Stimulated activated CD4-positive, alpha-beta T cell treated with anti-CD3 and anti-CD28 coated beads, Interleukin-12 subunit alpha, Interleukin-12 subunit beta, amount 100 ng/mL, for 24 hours (primary cell): ENCODE measurements around the gene SGIP1.
"Not testable (repeated sequence)": the region's sequence is repeated elsewhere in the genome, so short reads cannot be mapped to it uniquely, and the experiment has no call there.

Experiments used
- DNase-seq, 2 experiments: peaks; one replicate each; pipeline ENCODE4 v3.0.0-alpha.2; 2020; ENCODE audit warnings: low read depth in 2 of 2

Gene SGIP1

GRCh38 chr1:66730462-66730861 lies 196.5 kb downstream of the SGIP1 start:
- DNase-seq = no peak

DNA sequence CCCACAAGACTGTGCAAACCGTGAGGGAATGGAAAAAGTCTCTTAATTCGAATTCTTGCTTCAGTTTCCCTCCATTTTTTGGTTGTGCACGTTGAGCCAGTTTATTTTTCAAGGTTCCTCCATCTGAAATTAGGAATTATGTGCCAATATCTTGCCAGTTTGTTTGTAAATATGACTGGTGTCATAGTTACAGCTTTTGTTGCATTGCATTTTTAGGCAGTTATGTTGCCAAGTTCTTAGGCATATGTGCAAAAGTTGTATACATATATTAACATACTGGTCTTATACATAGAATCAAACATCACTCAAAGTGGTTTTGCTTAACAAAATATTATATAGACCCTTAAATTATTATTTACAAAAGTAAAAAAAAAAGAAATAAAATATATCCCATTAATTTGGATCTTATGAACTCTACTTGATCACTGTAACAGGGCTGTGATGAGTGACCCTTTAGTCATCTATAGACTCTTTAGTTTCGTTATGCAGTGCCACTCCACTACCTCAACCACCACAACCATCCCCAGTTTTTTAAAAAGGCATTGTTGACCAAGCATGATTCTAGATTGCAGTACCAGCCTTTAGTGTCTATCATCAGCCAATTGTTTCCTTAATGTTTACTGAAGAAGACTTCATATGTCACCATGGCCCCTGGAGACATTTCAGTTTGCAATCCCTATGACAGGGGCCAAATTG lies 197.4 kb downstream of the SGIP1 start:
- DNase-seq = no peak

DNA sequence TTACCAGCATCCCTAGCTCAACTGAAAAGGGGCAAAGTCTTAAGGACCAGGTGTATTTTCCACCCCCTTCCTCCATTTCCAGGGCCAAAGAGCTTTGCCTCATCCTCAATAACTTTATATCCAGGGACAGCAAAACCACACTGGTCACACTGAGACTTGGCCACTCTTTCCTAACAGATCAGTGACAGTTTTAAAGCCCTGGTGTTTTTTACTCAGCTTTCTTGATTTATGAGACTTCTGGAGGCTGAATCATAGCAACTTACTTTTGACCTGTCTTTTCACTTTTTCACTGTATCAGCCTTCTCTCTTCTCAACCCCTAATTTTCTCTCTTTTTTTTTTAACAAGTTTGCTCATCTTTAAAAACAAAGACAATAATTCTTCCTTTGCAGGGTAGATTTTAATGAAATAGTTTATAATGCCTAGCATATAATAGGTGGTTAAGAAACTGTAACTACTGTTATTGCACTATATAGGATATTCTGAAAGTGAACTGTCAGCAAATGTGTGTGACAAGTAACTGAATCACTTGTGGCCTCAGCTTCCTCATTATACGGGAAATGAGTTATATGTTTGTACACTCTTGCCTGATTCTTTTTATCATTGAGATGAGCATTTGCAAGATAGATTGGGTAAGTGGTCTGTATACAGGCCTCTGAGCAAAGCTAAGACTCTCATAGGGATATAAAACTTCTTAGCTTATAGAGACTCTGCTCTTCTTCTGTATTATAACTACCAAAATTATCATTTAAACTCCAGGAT lies 198.6 kb downstream of the SGIP1 start:
- no peak for DNase-seq

DNA sequence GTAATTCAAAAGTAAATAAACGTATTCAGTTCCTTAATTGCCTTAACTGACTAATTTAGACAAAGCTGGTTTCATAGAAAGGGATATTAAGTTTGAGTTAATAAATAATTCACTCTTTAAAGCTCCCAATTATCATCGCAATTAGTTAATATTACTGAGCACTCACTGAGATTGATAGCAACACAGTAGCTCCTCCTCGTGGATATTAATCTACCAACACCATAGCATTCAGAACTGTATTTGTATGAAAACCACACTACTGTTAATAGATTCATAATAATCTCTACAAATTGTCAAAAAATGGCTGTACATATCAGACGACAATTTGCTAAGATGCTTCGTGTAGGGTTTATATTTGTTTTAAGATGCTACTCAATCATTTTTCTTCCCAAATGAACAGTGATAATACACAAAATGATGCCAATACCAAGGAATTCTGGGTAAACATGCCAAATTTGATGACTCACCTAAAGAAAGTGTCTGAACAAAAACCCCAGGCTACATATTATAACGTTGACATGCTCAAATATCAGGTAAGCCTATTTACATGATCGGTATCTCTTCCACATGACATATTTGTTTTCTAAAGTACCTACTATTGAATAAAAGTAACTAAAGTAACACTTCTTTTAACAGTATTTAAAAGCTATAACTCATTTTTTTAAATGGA lies 199.5 kb downstream of the SGIP1 start:
- no peak for DNase-seq

- not testable (repeated sequence) for DNase-seq
These were observed 200.6 kb downstream of the SGIP1 start for GRCh38 chr1:66734531-66734930.

DNA sequence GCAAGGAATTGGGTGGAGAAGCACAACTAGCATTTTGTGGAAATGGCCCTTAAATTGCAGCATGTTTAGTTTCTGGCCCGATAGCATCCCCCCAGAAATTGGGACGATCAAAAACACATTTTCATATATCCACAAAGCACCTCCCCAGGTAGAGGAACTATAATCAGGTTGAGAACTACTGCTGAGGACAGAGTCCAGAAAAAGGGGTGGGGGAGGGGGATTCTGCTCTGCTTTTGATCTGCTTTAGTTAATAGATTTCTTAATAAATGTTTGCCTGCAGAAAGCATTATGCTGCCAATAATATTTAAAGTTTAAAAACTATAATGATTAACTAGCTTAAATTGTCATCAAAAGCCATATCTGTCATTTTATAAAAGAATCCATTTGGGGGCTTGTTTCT lies 203.9 kb downstream of the SGIP1 start:
- DNase-seq = no peak

- DNase-seq = no peak
These were observed 205.6 kb downstream of the SGIP1 start for GRCh38 chr1:66739401-66740157.

DNA sequence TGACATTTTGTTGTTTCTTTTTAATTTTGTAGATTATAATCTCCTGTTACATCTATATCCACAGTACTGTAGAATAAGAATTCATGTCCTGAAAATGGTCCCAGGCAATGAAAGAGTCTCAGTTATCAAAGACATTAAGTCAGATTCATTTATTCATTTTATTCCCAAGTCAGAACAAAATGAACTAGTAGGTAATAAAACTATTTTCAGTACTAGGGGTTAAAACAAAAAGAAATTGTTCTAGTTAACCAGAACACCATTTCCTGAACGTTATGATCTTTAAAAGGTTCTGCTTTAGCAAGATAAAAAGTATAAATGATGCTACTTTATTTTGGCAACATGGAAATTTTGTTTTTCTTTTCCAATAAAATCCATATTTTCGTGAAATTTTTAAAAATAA lies 211.5 kb downstream of the SGIP1 start:
- no peak for DNase-seq

- DNase-seq = no peak
These were observed 213.5 kb downstream of the SGIP1 start for GRCh38 chr1:66747501-66747900.

DNA sequence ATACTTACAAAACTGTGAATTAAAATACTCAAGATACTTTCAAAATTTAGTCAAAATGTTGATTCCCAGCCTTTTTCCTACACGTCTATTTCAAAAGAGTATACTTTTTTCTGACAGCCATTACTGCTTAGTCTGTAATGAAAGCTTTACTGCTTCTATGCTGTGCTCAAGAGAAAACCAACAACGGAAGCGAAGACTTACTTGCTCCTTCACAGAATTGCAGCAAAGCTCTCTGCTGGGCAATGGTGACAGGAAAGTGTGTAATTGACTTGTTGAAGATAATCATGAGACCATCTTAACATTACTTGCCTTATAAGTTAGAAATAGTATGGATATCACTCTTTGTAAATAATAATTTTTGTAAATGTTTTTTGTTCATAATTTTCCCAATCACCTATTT lies 216.6 kb downstream of the SGIP1 start:
- DNase-seq = no peak

DNA sequence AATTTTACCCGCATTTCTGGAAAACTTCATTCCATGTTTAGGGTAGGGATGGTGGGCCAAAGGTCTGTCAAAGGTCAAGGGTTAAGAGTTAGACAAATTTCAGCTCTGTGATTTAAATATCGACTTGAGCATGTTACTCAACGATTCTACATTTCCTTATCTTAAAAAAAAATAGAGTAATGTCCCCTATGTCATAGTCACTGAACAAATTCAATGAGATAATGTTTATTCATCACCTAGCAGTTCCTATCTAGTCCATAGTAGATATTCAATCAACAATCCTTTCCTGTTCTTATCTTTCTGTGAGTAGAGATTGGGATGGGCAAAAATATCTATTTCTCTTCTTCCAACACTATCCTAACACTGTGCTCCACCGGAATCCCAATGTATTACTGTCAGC lies 217.2 kb downstream of the SGIP1 start:
- DNase-seq = no peak

DNA sequence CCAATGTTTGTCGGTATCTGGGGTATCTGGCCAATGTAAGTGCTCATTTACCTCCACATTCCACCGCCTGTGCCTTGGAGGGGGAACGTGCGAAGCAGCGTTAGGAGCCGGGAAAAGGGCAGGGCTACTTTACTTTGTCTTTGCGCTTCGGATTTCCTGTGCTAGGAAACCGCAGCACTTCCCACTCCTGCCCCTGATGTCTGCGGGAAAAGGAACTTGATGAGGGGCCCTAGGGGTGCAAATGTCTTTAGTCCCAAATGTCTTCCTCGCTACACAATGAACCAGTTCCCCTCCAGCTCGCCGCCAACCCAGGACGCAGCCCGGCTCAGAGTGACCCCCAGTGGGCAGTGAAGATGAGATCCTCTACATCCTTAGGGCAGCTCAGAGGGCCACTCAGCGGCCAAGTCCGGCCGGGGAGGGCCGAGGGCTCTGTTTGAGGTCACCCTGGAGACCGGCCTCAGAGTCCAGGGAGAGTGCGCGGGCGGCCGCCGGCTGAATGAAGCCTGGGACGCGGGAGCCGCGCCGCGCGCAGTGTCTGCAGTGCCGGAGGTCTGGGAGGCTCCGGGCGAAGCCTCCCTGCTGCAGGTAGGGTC lies 218.1 kb downstream of the SGIP1 start, which contains the start of gene DYNLT5:
DYNLT5 (plus strand) TSS at position 460 of the 593 bp plus-strand sequence. CDS start 2,200 bp downstream, outside the sequence.
- no peak for DNase-seq

DNA sequence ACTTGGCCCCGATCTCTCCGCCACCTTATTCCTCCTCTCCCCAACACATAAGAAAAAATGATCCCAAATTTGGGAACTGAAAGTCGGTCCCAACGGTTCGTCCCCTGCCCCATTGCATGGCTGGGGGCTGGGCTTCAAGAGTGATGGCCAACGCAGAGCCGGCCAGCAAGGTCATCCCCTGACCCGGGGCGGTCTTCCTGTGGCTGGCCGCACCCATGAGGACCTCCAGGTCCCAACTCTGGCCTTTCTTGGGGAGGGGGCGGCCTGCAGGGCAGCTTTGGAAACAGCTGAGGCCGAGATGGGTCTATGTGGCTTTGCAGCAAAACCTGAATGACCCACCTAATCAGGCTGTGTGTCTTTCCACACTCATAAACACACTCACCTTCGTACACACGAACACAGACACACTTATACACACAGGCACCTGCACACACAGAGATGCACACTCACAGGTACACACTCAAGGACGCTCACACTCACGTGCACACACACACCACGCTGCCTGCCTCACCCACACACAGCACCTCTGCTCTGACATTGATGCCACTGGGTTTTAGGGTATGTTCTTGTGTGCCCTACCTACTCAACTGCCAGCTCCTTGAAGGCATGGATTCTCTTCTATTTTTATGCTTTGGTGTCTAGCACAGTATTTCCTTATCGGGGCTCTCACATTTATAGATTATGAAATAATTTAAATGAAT lies 218.9 kb downstream of the SGIP1 start:
- DNase-seq = no peak

GRCh38 chr1:66757722-66758240 lies 223.8 kb downstream of the SGIP1 start:
- no peak for DNase-seq

- DNase-seq = no peak
These were observed 224.3 kb downstream of the SGIP1 start for GRCh38 chr1:66758241-66758755.

- no peak for DNase-seq
These were observed 226.6 kb downstream of the SGIP1 start for GRCh38 chr1:66760506-66760905.

- DNase-seq = no peak
These were observed 227.3 kb downstream of the SGIP1 start for GRCh38 chr1:66761221-66761620.

DNA sequence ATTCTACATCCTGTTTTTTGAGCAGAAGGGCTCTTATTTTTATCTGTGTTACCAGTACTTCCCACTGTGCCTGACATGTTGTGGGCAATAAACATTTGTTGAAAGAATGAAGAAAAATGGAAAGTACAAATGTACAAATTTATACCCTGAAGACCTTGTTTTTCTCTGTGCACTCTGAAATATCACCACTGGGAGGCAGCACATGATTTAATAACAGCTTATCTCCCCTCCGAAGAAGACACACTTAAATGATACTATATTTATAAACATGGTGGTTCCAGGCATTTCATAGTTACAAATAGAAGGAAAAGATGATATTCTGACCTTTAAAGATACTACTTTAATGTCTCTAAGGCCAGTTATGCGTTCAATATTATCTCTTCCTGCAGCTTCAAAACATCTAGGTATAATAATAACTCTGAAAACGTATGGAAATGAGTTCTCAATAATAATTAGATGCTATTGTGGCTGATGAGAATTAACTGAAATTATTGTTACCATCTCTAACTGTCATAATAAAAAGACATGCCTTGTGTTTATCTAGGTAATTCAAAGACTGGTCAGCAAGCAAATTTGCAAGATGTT lies 231.1 kb downstream of the SGIP1 start:
- DNase-seq = peak in 1 of 2 experiments; percentile 42

- no peak for DNase-seq
These were observed 233.7 kb downstream of the SGIP1 start for GRCh38 chr1:66767626-66768025.

DNA sequence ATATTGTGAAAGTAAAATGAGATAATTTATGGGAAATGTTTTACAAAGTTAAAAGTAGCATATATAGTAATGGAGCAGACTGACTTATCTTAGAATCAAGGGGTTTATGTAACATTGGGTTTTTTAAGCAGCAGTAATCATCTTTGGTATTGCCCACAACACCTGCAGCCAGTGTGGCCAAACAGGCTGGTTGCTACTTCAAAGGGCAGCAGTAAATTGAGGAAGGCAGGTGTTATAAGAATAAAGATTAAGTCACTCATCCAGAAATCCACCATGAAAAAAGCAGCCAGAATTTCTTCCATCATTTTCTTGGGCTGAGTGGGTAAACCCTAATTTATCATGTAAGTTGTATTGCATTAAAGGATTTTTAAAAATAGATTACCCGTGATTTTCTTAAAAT lies 235.0 kb downstream of the SGIP1 start:
- DNase-seq = no peak
